Brain microvascular endothelial cell (primary cell): ENCODE measurements around the gene ZNF440.
"Not testable (repeated sequence)": the region's sequence is repeated elsewhere in the genome, so short reads cannot be mapped to it uniquely, and the experiment has no call there.

Experiments used
- DNase-seq: peaks from one replicate; pipeline ENCODE4 v3.0.0-alpha.2; 2020
- H3K27ac ChIP-seq: fragments of 250-450 bp; sonication (Bioruptor Pico); 2 replicates; pipeline ENCODE4 v1.5.1; 2020; ENCODE audit warnings: mild to moderate bottlenecking, moderate library complexity
- H3K27me3 ChIP-seq: fragments of 250-450 bp; sonication (Bioruptor Pico); replicated peaks from 2 replicates; pipeline ENCODE4 v1.5.1; 2020; ENCODE audit warnings: mild to moderate bottlenecking
- H3K36me3 ChIP-seq: fragments of 250-450 bp; sonication (Bioruptor Pico); replicated peaks from 2 replicates; pipeline ENCODE4 v1.5.1; 2020; ENCODE audit warnings: mild to moderate bottlenecking
- H3K4me3 ChIP-seq: 2 replicates; pipeline ENCODE4 v1.5.1; 2011; ENCODE audit warnings: low read depth, mild to moderate bottlenecking, control low read depth, low read length, moderate library complexity
- CTCF ChIP-seq: IDR thresholded peaks from 2 replicates; pipeline ENCODE4 v1.5.1; 2011; ENCODE audit warnings: low read depth, mild to moderate bottlenecking, moderate library complexity, low read length, control low read depth, inconsistent platforms; ENCODE audit errors: missing control alignments
- in situ Hi-C: cut with HindIII; loops from 2 replicates; pipeline ENCODE4 v1.10.0; 2017; ENCODE audit warnings: low sequenced_read_pairs, low pct_ligation_motif_present

The ZNF440 gene

GRCh38 chr19:11814029-11814699, at the start of gene ZNF440:
Gene ZNF440 (plus strand): TSS chr19:11814273. CDS start chr19:11814448, 175 bp downstream.
- H3K27ac ChIP-seq, result peak within 1 kb of the TSS; percentile 32
- in situ Hi-C loops, result no loop called here

GRCh38 chr19:11766597-11767591, 47.2 kb upstream of the ZNF440 start, which contains the start of gene ZNF441:
Gene ZNF441 (plus strand): TSS chr19:11767000. CDS start chr19:11767194, 194 bp downstream.
- peak within 1 kb of the TSS; percentile 71 for H3K27ac ChIP-seq
- TF ChIP-seq CTCF, result no peak
- peak; percentile 94 for DNase-seq
- in situ Hi-C loops, result no loop called here
- H3K4me3 ChIP-seq, result peak within 1 kb of the TSS; percentile 91
- no peaks in the 10 kb centered on the region for H3K36me3 ChIP-seq
- H3K27me3 ChIP-seq, result no peaks in the 10 kb centered on the region

More at GRCh38 chr19:11814029-11814699, at the start of gene ZNF440:
- Histone ChIP-seq H3K4me3 (peak within 1 kb of the TSS; percentile 91), H3K36me3 (no peaks in the 10 kb centered on the region), H3K27me3 (no peaks in the 10 kb centered on the region)
- peak; percentile 96 for DNase-seq
- no peak for TF ChIP-seq CTCF

- peak; percentile 9 for DNase-seq
- Histone ChIP-seq H3K27ac (peak overlapping the region; percentile 71), H3K27me3 (no peaks in the 10 kb centered on the region), H3K36me3 (no peaks in the 10 kb centered on the region), H3K4me3 (peak overlapping the region; percentile 91)
- in situ Hi-C loops, result no loop called here
- TF ChIP-seq CTCF, result no peak
Observed at GRCh38 chr19:11767633-11768133, 46.4 kb upstream of the ZNF440 start.

DNA sequence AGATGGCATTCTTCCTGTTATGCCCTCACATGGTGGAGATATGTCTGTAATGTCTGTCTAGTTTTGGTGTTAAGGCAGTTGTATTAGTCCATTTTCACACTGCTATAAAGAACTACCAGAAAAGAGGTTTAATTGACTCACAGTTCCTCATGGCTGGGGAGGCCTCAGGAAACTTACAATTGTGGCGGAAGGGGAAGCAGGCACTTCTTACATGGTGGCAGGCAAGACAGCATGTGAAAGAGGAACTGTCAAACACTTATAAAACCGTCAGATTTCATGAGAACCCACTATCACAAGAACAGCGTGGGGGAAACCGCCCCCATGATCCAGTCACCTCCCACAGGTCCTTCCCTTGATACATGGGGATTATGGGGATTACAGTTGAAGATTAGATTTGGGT, 44.1 kb upstream of the ZNF440 start:
- no peak for DNase-seq
- no peaks in the 10 kb centered on the region for H3K27me3 ChIP-seq
- H3K4me3 ChIP-seq, result no peak overlapping the region
- in situ Hi-C loops, result no loop called here
- no peak overlapping the region for H3K27ac ChIP-seq
- H3K36me3 ChIP-seq, result no peaks in the 10 kb centered on the region
- no peak for TF ChIP-seq CTCF

- in situ Hi-C loops, H3K27ac ChIP-seq, H3K4me3 ChIP-seq, DNase-seq, H3K27me3 ChIP-seq, H3K36me3 ChIP-seq: not testable (repeated sequence)
- peak; percentile 14 for TF ChIP-seq CTCF
Observed at GRCh38 chr19:11771520-11771919, 42.6 kb upstream of the ZNF440 start.

GRCh38 chr19:11776669-11777068, 37.4 kb upstream of the ZNF440 start:
- H3K4me3 ChIP-seq, DNase-seq, H3K27me3 ChIP-seq, in situ Hi-C loops, H3K27ac ChIP-seq: not testable (repeated sequence)
- H3K36me3 ChIP-seq, result peaks cover 30% of the 10 kb centered on the region
